GM19099 (cell line): ENCODE results near the gene PSMA5.

ENCODE experiments used
- POLR2A ChIP-seq: IDR thresholded peaks from 3 replicates; pipeline ENCODE4 v1.6.1; 2011; ENCODE audit warnings: low read depth; ENCODE audit not compliant: insufficient read length; ENCODE audit errors: extremely low read depth

The PSMA5 gene

GRCh38 chr1:109426281-109427170, at the start of gene PSMA5:
TSS of gene PSMA5 (minus strand) at chr1:109426448. CDS start at chr1:109426330, 118 bp downstream.
- peak; percentile 96 for TF ChIP-seq POLR2A

- no peak for TF ChIP-seq POLR2A
Observed at GRCh38 chr1:109475261-109475660, 49.0 kb upstream of the PSMA5 start.

- TF ChIP-seq POLR2A, result no peak
Observed at GRCh38 chr1:109474697-109475096, 48.4 kb upstream of the PSMA5 start.

DNA sequence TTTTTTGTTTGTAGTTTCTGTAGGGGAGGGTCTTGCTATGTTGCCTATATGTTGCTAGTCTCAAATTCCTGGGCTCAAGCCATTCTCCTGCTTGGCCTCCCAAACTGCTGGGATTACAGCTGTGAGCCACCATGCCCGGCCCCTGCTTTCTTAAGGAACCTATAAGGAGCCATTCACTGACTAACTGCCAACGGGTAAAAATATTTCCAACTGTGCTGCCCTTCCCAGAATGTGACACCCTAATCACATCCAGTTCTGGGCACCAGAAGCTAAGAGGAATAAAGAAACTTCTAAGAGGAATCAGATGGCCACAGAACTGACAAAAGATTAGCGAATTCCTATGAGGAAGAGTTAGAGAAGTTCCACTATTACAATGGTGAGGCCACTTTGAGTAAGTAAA, 46.5 kb upstream of the PSMA5 start:
- TF ChIP-seq POLR2A, result no peak

DNA sequence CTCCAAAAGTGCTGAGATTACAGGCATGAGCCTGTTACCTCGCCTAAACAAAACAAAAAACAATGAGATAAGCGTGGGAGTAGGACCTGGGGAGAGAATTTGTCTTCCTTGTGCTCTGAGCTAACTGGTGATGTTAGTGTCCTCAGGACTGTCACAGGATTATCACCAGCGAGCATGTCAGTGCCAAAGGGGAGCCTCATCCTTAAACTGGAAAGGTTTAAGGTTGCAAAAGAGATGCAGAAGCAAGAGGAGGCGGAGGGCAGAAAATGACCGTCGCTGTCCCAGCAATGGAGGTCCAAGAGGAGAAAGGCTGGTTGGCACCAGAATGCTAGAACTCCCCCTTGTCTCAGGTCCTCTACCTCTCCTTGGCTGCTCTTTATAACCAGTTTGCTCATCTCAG, 44.0 kb upstream of the PSMA5 start:
- TF ChIP-seq POLR2A, result no peak

GRCh38 chr1:109468903-109469302, 42.7 kb upstream of the PSMA5 start:
- no peak for TF ChIP-seq POLR2A

DNA sequence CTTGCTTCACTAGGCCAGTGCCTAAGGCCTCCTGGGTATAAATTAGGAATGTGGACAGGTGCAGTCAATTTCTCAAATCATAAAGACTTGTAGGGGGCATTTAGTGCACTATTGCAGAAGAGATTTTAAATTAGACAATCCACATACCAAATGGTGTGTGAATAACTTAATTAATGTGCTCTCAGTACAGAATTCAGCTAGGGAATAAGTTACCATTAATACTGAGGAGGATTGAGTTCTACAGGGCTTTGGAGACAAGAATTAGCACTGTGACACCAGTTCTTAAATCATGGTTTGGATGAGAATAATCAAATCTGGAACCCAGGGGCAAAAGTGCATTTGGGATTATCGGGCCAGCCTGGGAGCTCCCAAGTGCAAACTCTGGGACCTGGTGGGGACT, 41.8 kb upstream of the PSMA5 start:
- no peak for TF ChIP-seq POLR2A

- no peak for TF ChIP-seq POLR2A
Observed at GRCh38 chr1:109467301-109467777, 41.1 kb upstream of the PSMA5 start.

DNA sequence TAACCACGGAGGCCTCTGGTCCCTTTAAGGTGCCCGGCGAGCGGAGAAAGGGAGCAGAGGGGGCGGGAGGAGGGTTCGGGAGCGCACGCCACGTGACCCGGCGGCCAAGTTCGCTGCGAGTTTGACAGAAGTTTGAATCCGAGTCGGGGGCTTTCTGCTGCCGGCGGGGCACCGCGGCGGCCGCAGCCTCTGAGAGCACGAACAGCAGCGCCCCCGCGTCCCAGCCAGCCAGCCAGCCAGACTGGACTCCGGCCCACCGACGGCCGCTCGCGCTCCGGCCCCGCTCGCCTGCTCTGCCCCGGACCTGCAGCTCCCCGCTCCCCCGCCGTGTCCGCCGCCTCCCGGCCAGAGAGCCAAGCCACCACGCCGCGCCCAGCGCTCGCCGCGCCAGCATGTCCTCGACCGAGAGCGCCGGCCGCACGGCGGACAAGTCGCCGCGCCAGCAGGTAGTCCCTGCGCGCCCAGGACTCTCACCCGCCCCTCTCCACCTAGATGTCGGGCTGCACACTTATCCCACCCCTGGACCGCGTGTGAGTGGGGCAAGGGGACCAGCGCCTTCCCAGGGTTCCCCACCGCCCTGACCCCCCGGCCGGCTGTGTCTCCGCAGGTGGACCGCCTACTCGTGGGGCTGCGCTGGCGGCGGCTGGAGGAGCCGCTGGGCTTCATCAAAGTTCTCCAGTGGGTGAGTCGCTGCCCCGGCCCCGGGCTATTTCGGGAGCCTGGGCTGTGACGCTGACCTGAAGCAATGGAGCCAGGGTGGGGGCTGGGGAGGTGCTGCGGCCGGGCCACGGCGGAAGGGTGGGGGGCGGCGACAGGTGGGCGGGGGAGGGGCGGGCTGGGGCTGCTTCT, 40.4 kb upstream of the PSMA5 start, which contains the start of gene SYPL2:
Gene SYPL2, plus strand, starts transcription at position 95 of the 849 bp plus-strand sequence. Its CDS starts 298 bp downstream, at position 393.
- TF ChIP-seq POLR2A, result no peak

DNA sequence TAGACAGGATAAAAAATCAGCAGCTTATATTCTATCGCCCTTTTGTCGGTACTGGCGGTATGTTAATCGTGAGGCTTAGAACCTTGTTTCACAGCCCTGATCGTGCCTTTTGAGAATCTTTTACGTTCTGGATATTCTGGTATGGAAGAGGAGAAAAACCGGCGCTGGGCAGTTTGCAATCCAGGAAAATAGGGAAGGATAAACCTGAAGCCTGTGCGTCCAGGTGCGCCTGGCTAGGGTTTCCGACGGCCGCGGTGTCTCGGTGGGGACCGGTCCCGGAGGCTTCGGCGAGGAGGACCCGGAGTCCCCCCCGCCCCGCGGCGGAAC, 39.8 kb upstream of the PSMA5 start:
- no peak for TF ChIP-seq POLR2A

DNA sequence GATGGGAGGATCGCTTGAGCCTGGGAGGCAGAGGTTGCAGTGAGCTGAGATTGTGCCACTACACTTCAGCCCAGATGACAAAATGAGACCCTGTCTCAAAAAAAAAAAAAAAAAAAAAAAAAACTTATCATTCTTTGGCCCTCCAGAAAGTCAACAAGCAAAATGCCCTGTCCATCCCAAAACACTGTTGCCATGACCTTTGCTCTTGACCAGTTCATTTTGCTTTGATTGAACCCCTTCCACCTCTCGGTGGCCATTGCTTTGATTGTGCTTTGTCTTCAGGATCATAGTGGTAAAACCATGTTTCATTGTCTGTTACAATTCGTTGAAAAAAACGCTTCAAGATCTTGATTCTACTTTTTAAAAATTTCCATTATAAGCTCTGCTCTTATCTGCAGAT, 31.6 kb upstream of the PSMA5 start:
- TF ChIP-seq POLR2A, result no peak

DNA sequence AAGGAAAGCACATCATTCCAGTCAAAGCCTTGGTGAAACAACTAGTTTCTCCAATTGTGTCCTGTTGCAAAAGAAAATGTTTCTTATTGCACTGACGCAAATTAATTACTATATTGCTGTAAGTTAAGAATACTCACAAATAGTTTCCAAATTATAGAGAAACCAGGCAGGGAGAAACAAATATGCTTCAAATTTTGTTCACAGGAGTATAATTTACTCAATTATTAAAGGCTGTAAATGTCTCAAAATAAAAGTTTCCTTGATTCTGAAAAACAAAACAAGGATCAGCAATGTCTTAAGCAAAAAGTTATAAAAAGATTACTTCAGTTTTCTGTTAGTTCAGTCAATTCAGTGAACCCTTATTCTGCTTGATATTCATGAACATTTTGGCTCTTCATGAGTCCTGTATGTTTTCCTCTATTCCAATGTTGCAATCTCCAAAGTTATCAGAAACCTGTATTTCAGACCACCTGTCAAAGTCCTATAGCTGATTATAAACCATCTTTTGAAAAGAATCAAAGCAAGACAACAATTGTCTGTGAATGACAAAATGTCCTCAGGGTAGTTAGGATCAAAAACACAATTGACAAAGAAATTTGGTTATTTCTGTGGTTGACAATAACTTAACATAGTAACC, 28.4 kb upstream of the PSMA5 start:
- no peak for TF ChIP-seq POLR2A

DNA sequence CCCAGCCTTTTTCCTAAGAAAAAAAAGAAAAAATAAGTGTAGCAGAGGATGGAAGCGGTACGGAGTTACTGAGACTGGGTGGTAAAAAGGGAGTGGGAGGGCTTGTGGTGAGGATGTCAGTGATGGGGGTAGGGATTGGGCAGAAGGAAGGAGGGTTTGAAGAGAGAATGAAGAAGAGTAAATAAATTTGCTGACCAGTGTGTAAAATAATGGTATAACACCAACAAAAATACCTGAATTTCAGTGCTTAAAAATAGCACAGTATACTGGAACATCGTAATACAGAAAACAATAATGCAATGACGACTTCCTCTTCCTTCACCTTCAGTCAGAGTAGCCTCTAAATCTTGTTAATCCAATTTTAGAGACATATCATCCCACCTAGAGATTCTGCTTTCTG, 21.3 kb upstream of the PSMA5 start:
- TF ChIP-seq POLR2A, result no peak

- no peak for TF ChIP-seq POLR2A
Observed at GRCh38 chr1:109444346-109444745, 18.1 kb upstream of the PSMA5 start.

DNA sequence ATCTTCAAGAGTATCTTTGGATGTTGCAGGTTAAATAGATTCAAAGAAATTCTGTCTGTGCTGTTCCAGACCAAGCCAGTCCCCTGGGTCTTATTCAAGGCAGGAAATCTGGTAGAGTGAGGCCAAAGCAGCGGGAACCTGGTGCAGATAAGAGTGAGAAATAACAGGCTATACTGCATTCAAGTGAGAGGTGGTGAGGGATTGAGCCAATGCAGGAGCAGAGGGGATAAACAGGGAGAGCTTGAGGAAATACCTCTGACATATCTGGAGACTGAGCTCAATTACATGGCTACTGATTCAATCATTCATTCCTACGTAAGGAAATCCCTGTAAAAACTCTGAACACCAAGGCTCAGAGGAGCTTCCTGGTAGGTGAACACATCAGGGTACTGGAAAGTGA, 17.2 kb upstream of the PSMA5 start:
- TF ChIP-seq POLR2A, result no peak

GRCh38 chr1:109441069-109441468, 14.8 kb upstream of the PSMA5 start:
- no peak for TF ChIP-seq POLR2A

DNA sequence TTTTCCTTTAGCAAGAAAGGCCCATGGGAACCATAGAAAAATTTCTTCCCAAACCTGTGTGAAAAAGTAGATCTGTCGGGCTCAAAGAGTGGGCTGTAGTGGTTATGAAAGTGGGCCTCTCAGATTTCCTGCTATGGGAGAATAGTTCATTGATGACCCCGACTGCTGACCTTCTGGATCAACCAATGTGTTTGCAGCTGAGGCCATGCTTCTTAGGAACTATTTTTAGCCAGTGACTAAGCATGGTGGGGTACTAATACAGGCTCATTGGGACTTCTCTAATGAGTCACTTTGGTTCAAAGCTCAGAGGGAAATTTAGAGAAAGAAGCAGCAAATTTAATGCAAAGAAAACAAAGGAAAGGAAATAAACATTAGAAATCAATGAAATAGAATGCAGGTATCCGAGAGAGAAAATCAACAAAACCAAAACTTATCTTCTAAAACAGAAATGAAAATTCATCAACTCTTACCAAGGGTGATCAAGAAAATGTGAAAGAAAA, 12.6 kb upstream of the PSMA5 start:
- no peak for TF ChIP-seq POLR2A
